HG03095 (cell line): ENCODE results near the gene MRPL33.

Source experiments
- ATAC-seq: cut with Tn5 transposase; IDR thresholded peaks from one replicate; pipeline ENCODE4 v1.9.1; 2021; ENCODE audit warnings: moderate library complexity; ENCODE audit not compliant: unreplicated experiment

MRPL33 gene

DNA sequence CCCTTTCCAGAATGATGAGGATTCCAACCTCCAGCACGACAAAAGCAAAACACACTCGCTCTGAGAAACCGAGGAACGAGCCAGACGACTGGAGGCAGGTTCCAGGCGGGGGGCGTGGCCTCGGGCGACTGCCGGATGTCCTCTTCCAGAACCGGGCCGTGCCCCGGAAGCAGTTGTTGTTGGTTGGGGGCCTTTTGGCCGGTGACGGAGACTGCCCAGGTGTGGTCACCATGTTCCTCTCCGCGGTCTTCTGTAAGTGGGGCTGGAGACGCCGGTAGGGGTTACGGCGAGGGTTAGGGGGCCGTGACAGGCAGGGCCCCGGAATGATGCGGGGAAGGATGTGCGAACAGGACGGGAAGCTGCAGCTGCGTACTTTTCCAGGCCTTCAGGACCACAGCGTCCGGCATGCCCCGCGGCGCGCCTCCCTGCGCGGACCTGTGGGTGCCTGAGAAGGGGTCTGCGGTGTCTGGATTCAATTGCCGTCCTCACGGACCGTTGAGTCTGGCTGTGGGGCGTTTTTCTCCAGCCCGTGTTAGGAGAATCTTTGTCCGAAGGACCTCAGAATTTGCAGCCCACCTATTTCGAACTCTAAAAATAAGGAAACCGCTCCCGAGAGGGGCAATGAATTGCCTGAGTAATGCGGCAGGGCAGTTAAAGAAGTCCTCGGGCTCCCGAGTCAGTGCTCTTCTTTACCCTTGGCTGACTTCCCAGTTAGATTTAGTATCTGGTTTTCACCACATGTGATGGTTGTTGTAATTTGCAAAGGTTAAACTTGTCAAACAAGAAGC, at the start of gene MRPL33:
TSS of gene MRPL33 (plus strand) at position 172 of the 788 bp plus-strand sequence. CDS start at position 231, 59 bp downstream.
- ATAC-seq = peak; percentile 98

DNA sequence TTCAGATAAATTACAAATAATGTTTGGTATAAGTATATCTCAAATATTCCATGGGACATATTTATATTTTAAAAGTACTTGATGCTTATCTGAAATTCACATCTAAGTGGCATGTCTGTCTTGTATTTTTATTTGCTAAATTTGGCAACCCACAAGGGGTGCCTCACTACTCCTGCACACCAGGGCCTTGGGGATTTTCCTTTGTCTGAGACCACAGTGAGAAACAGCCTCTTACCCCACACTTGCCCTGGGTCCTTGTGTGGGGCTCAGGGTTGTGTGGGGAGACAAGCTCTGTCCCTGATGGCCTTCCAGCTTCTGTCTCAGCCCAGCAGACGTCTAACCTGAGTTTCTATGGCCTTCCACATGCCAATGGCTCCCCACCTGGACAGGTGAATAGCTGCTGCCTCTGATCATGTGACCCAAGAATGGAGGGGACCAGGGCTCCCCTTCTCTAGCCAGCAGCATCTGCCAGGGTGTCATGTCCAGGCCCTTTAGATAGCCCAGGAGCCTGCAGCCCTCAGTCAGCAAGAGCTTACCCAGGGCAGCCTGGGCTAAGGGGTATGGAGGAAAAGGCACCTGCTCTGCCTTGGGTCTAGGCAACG, 49.5 kb upstream of the MRPL33 start:
- ATAC-seq = no peak

DNA sequence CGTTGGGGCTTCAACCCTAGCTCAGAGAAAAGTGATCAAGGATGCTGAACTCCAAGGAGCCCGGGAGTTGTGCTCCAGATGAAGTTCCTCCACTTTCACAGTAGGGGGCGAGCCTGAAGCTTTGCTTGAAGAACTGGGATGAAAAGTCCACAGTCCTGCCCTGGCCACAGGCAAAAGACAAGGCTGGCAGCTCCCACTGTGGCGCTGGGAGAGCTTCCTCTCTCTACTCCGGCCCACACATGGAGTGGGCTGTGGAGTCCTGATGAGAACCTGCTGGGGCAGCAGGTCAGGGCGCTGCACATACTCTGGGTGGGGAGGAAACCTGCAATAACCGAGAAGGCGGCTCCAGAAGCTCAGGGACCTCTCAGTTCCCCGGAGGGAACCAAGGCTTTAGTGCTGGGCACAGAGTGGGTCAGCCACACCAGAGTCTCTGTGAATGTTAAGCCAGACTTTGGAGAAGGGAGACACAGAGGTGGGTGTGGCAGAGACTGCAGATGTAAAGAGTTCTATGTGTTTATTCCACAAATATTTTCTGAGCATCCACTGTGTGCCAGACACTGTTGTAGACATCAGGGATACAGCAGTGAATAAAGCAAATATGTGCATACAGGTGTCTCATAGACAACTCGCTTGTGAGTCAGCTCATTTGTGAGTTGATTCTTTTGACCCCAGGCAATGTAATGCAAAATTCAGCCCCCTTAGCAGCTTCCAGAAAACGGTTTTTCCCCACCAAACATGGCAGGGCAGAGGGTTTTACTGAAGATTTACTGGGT, 48.0 kb upstream of the MRPL33 start:
- ATAC-seq = no peak

DNA sequence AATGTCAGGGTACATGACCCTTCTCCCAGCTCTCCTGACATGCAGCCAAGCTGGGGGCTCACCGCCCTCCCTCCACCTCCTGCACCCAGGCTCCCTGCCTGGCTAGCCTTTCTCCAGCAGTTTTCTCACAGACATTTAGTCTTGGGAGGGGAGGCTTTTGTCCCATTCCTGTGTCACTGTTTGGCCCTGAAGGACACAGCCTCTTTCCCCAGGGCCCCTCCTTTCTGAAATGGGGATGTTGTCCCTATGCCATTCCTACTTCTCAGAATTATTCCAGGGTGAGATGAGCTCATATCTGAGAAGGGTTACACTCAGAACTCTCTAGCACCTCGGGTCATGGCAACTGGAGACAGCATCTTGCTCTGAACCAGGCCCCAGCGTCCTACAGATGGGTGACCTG, 47.3 kb upstream of the MRPL33 start:
- no peak for ATAC-seq

DNA sequence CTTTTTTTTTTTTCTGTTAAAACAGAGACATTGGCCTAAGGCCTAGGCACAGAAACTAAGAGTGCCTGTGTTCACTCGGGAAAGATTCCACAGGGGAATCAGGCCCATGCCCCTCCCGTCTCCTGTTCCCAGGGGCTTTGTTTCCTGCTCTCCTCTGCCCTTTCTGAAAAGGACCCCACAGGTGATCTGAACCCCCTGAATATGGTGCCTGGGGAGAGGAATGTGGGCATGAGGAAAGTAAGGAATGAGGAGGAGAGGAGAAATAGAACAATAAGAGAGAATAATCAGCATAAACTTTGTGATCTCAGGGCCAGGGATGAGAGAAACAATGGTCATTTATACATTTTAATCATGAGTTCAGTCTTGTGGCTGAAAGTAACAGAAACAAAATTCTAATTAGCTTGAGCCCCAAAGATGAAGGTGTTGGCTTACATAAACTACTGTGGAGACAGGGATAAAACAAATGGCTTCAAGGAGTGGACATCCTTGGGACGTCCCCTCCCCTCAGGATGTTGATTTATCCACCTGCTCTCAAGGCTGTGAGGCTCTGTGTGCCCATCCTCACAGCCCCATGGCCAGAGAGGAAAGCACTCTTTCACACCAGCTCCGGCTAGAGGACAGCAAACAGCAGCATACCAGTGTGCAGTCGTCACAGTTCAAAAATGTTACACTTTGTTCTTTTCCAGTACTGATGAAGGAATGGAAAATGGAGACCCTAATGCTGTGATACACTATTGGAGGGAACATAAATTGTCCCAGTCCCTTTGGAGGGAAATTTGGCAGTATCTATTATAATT, 46.4 kb upstream of the MRPL33 start:
- ATAC-seq = no peak

DNA sequence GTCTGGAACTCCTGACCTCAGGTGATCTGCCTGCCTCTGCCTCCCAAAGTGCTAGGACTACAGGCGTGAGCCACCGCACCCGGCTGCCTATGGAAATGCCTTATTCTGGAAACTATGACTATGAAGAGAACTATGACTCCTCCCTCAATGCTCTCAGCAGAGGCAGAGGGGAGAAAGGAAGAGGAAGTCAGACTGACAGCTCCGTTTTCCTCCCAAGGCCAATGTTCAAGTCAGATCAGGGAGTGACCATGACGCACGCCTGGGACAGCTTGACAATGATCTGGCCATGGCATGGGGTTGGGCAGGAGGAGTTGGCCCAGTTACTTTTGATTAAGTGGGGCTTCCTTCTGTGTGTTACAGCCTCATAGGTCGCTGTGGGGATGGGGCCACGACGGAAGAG, 44.3 kb upstream of the MRPL33 start:
- no peak for ATAC-seq

DNA sequence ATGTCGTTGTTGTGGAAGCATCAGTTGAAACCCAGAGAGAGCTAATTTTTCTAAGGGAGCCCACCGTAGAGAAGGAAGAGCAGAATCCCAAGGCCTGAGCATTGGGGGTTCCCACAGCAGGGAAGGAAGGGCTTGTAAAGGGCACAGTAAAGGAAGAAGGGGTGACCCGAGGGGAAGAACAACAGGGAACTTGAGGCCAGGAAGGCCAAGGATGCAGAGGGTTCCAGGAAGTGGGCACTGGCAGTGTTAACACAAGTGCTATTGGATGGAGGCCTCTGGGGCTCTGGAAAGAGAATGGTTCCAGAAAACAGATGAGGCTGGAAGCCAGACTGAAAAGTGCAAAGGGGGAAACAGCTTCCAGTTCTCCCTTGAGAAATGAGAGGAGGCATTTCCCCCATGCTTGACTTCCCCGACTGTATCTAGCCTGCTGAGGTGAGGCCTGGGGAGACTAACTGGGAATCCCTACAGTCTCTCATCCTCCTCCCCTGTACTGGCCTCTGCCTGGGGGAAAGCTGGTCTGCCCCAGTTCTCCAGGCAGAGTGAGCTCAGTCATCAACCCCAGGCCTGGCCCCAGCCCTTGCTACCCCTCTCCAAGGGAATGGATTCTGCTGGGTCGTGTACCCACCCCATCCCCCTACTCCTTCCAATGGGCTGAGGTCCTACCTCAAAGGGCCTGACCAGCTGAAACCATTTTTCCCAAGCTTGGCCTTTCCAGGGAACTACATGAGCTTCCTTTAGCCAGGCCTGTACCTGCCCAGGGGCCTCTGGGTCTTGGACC, 43.2 kb upstream of the MRPL33 start:
- ATAC-seq = no peak

DNA sequence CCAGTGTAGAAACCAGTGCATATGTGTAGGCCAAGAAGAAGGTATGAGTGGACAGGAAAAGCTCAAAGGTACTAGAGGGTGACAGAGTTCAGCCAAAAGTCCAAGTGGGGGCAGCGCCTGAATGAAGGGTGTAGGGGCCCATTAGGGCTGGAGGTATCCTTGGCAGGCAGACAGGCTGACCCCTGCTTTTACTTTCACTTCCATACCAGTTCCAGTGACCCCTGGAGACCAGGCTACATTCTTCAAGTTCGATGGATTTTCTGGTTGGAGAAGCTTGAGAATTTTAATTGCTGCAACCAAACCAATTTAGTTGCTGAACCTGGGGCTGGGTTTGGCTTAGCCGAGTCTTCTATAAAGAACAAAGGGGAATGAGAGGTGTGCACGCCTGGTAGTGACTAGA, 42.3 kb upstream of the MRPL33 start:
- no peak for ATAC-seq

DNA sequence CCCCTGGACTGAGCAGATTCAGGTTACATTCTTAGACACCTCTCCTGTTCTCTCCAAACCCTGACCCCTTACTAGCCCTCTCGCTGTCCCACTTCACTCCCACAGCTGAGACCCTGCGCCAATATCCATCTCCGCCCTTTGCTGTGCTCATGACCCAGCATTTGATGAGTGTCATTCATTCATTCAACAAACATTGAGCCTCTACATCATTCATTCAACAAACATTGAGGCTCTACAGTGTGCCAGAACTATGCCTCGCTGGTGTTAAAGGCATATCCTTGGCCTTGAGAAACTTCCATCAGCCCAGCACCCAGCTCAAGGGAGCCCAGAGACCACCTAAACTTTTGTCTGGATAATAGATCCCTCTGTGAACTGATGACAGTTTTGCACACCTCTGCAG, 41.9 kb upstream of the MRPL33 start:
- ATAC-seq = no peak

DNA sequence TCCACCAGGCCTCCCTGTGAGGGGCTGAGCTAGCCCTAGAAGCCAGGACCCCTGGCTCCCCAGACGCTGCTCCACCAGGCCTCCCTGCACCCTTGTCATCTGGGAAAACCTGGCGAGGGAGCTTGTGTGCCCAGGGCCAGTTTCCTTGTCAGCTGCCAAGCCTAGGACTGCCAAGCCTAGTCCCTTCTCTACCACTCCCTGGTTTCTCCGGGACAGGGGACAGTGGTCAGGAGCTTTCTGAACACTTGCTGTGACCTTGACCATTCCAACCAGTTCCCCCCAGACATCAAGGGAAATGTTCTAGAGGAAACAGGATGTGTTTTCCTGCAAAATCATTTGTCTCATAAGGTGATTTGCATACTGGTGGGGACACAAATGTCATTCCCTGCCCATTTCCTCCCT, 41.3 kb upstream of the MRPL33 start:
- ATAC-seq = no peak

DNA sequence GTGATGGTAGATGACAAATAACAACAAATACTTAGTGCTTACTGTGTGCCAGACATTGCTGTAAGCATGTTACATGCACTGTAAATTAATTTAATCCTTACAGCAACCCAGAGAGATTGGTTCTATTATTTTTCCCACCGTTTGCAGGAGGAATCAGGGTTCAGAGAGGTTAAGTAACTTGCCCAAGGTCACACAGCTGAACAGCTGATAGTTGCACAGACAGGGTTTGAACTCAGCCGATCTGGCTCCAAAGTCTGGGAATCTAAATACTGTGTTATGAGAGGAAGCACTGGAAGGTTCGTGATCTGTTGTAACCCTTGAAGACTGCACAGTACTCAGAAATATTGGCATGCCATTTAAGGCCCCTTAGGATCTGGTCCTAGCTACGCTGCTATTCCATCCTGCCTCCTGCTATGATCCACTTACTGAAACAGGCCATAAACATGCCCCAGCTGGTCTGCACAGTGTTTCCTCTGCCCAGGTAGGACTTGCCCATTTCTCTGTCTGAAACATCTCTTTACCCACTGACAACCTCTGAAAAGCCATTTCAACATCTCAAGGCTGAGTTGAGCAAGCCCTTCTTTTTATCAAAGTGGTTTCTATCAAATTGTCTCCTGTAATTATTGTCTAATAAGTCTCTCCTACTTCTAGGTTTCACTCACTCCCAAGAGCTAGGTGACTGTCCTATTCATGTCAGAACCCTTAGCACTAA, 40.4 kb upstream of the MRPL33 start:
- no peak for ATAC-seq

DNA sequence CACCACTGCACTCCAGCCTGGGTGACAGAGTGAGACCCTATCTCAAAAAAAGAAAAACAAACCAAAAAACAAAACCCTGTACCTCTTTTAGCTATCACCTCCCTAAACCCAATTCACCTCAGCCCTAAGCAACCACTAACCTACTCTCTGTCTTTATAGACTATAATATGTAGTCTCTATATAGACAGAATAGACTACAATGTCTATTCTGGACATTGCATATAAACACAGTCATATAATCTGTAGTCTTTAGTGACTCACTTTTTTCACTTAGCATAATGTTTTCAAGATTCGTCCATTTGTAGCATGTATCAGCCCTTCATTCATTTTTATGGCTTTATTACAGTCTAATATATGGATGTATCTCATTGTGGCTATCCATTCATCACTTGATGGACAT, 37.2 kb upstream of the MRPL33 start:
- no peak for ATAC-seq

DNA sequence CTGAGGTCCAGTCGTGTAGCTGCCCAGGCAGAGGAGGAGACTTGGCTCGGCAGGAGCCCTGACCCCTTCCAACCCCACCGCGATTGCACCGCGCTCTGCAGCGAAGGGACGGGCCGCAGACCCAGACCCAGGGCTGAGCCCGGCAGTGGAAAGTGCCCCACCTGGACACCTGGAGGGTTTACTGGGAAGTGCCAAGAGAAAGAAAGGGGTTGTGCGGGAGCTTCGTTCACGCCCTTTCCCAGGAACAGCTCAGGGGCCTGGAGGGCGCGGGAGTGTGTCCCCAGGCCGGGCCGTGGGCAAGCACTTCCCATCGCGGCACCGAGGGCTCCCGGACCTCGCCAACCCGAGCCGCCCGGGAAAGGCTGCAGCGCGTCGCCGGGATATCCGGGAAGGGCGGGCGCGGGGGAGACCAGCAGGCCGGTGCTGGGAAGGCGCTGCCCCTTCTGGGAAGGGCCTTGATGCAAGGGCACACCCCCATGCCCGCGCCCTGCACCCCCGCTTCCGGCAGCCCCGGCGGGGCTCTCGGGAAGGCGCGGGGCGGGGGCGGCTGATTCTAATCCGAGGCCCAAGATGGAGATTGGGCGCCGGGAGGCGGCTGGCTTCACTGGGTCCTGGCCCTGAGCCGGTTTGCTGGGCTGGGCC, 36.1 kb upstream of the MRPL33 start:
- no peak for ATAC-seq

DNA sequence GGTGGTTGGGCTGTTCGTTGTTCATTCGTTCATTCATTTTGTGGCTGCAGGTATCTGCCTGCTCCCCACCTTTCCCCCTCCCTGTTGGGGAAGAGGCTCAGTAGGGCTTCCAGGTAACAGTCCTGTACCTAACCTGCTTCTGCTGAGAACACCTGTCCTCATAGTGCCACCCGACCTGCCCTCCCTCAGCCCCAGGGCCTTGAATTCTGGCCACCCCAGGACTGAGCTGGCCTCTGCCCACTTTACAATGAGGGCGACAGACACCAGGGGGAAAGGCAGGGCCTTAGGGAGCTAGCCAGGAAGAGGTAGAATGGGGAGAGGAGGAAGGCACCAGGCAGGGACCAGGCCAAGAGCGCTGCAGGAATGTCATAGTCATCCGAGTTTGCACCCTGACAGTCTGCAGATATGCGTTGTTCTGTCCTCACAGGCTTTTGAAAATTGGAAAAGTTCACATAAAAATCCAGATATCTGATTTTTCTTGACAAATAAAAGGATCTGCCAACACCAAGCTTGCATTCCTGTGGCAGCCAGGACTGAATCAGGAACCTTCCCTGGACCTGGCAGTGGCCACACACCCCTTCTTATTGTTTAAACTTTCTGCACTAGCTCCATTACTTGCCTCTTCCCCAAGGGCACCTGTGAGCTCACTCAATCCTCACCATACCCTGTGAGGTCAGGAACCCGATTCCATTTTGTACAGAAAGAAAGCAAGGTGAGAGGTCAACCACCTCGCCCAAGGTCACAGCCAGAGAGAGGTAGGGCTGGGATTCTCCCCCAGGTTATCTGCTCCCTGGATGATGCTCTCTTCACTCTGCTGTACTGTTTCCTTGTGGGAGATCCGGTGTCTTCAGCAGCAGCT, 35.3 kb upstream of the MRPL33 start:
- no peak for ATAC-seq

DNA sequence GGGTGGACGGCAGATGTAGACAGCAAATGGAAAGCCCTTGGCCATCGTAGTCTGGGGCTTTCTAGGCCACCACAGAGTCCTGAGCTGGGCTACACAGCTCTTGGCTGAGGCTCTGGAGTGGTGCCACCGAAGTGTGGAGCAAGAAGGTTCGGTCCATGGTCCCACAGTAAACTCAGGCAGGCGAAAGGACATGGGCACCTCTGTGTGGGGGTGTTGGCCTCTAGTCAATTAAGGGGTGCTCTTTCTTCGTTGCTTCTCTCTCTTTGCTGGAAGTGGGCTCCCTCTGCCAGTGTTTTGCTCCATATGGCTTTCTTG, 34.7 kb upstream of the MRPL33 start:
- no peak for ATAC-seq

DNA sequence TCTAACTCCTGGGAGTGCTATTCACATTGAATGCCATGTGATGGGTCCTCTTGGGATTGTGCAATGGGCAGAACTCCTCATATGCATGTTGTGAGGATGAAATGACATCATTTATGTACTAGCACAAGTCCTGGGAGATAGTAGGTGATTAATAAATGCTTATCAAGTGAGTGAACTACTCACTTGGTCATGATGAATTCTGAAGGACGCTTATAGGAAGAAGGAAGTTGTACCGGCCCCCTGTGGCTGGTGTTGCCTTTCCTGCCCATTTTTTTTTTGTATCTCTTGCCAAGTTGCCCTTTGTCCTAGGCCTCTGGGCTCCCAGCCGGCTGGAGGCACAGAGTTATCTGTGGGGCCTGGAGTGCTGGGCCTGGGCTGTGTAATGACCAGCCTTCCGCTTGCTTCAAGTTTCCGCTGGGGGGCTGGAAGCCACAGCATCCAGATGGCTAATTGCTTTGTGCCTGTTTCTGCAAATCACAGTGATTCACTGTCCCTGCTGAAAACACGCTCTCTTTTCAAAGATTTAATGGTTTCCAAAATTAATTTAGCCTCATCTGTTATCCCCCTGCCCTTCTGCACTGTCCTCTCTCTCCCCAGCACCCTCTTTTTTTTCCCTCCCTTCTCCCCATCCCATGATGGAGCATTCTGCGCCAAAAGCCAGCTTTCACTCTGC, 33.7 kb upstream of the MRPL33 start:
- no peak for ATAC-seq

DNA sequence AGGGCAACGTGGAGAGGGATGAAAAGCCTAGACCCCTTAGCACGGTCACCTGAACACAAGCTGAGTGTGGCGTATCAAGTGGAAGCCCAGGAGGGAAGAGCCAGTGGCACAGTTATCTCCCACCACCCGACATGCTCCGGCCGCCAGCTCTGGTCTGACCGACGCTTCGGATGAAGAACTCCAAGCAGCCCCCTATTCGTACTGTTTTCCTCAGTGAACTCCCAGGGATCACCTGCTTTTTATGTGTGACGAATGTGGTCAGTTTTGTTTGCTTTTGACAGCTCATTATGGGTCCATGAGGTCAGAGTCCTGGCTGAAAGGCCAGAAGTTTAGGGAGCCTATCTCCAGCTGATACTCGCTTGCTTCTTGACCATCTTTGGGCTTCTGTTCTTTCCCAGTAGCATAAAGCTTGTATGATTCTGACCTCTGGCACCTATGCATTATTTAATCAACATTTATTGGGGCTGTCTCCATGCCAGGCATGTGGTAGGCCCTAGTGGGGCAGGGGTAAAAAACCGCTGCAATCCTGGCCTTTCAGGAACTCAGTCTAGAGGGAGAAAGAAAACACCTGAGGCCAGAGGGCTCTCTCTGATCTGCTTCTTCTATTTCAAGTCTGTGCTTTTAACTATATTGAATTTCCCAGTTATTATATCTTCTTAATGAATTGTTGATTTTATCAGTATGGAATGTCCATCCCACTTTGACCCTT, 33.0 kb upstream of the MRPL33 start:
- no peak for ATAC-seq

DNA sequence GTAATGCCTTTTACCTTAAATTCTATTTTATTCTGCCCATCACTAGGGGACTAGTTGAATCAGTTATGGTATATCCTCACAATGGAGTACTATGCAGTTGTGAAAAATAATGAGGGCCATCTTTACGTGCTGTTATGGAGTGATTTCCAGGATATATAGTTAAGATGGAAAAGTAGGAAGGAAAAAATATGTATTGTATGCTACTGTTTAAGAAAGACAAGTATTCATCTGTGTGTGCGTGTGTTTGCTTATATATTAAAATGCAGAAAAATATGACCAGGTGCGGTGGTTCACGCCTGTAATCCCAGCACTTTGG, 32.5 kb upstream of the MRPL33 start:
- ATAC-seq = no peak
